Stimulated activated CD4-positive, alpha-beta T cell treated with anti-CD3 and anti-CD28 coated beads, Interleukin-1b, Interleukin-23, amount 100 ng/mL, for 24 hours (primary cell): ENCODE measurements around the gene MAN1C1.

ENCODE experiments used
- DNase-seq, 4 experiments: peaks; one replicate each; pipeline ENCODE4 v3.0.0-alpha.2; 2020; ENCODE audit warnings: low read depth in 4 of 4, low spot score in 1 of 4

MAN1C1 gene

DNA sequence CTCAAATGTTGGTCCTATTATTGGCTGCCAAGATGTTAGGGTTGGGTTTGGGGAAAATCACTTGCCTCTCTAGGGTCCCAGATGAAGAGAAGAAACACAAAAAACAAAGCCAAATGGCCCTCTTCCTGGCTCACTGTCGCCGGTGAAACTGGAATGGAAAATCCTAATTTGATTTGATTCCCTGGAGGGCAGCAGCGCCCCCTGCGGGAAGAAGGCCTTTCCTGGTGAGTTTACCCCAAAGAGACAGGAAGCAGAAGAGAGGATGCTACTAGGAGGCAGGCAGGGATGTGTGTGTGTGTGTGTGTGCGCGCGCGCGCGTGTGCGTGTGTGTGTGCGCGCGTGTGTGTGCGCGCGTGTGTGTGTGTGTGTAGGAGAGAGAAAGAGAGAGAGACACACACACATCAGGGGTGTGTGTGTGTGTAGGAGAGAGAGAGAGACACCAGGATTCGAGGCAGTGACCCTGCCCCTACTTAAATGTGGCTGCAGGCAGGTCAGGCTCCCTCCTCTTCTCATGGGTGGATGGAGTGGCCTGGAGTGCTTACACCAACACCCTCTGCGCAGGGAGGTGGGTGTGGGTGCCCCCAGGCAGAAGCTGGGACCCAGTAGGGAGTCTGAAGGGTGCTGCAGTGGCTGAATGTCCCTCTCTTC, 180.3 kb downstream of the MAN1C1 start:
- DNase-seq = peak; percentile 78 to 82 (median 80)

DNA sequence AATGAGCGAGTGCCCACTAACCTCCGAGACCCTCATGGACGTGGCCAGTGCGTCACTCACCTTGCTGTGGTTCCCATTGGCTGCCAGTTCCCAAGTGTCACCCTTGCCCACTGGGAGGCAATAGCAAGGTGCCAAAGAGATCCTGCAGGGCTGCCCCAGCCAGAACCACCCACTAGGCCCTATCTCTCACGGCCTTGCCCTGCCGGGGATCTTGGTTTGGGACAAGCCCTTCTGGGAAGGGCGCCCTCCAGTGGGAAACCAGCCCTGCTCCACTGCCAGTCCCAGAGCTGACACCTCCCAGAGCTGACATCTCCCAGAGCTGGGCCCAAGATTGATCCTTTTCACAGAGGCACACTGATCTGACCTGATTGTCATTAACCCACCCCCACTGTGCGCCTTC, 181.3 kb downstream of the MAN1C1 start:
- DNase-seq = no peak

DNA sequence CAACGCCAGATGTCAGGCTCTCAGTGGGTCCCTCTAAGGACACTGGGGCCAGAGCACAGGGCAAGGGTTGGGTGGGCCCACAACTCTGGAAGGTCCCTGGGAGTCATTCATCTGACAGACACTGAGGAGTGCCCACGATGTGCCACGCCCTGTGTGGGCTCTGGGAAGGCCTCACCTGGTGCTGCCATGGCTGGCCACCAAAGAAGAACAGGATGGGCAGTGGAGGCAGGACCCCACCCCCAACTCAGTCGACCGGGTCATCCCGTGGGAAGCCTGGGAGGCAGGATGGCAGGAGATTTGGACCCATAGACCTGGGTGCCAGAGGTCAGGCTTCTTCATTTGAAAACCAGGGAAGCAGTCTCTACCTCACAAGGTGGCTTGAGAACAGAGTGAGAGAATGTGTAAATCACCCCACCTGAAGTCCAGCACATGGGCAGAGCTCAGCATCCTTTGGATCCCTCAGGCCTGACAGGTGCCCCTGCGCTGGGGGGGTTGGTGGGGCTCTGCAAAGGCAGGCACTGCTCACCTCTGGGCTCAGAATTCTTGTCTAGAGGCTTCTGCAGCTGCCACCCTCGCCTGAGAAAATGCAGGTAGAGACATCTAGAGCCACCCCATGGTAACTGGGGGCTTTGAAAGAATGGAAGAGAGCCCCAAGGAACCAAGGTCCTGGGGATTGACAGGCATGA, 182.2 kb downstream of the MAN1C1 start:
- DNase-seq = no peak

DNA sequence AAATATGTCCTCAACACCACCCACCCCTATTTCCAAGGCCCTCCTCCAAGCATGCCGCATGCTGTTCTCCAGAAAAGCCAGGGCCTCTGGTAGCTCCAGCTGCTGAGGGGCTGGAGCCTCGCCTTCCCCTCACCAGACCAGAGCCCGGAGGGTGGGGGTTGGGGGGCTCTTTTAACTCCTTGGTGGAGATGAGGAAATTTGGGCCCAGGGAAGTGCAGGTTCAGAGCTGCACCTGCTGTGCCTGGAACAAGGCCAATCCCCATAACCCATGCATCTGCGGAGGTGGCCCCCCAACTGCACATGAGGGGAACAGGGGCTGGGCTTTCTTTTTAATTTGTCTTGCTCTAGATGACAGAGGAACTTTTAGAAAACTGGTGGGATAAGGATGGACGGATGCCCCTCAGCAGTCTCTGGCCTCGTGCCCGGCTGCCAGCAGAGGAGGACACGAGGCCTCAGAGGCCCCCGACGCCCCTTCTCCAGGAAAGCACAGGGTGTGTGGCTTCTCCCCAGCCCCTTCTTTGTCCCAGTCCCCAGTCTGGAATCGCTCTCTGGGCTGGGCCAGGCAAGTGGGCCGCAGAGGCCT, 182.9 kb downstream of the MAN1C1 start:
- no peak for DNase-seq

DNA sequence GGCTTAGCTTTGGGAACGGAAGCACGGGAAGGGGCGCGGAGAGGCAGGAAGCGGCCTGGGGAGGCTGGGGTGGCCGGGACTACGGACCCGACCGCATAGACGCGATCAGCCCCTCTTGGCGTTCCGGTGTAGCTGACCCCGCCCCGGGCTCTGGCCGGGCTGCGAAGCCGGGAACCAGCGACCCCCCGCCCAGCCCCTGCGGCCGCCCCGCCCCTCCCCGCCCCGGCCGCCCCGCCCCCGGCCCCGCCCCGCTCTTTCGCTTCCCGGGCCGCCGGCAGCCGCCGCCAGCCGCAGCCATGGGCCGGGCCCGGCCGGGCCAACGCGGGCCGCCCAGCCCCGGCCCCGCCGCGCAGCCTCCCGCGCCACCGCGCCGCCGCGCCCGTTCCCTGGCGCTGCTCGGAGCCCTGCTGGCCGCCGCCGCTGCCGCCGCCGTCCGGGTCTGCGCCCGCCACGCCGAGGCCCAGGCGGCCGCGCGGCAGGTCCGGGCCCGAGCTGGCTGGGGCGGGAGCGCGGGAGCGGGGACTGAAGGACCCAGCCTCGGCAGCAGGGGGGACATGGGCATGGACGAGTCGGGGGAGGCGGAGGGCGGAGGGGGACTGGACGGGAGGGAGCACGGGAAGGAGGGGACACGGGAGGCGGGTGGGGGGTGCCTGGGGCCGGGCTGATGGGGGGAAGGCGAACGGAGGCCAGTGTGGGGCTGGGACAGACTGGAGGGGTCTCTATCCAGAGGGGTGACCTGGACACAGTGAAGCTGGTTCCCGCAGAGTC, 183.5 kb downstream of the MAN1C1 start, which contains the start of gene SELENON:
SELENON (plus strand) TSS at position 259 of the 768 bp plus-strand sequence; CDS start at position 297, 38 bp downstream.
- no peak for DNase-seq

DNA sequence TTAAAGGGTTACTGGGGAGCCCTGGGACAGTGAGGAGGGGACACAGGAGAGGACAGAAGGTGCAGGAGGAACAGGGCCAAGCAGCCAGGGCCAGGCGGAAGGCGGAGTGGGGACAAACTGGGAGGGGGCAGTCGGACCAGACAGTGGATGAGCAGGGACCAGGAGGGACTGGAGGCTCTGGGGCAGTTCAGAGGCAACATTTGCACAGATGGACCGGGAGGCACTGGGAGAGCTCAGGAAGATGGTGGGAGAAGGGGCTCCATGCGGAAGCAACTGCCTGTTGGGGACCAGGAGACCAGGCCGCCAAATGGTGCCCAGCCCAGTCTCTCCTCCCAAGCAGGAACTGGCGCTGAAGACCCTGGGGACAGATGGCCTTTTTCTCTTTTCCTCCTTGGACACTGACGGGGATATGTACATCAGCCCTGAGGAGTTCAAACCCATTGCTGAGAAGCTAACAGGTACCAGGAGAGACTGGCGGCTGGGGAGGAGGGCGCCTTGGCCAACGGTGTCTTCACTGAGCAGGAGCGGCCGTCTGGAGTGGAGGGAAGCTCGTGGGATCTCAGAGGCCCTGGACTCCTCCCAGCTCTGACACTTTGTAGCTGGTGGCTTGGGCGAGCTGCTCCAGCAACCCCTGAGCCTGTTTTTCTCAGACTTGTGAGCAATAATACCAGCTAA, 184.2 kb downstream of the MAN1C1 start:
- no peak for DNase-seq

DNA sequence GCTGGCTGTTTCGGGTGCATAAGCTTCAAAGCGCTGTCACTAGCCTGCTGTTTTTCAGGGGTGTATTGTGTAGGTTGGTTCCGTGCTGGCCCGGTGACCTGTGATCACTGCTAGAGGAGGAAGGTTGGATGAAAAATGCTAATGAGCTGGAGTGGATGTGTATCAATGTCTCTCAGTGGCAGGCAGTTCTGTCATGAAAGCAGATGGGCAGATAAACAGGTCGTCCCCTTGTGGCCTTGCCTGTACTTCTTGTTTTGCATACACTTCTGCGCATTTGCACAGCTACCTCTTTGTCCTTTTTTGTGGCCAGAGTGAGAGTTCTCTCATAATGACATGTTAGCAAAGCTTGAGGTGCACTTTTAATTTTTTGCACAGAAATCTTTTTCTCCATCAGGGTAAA, 186.3 kb downstream of the MAN1C1 start:
- no peak for DNase-seq

DNA sequence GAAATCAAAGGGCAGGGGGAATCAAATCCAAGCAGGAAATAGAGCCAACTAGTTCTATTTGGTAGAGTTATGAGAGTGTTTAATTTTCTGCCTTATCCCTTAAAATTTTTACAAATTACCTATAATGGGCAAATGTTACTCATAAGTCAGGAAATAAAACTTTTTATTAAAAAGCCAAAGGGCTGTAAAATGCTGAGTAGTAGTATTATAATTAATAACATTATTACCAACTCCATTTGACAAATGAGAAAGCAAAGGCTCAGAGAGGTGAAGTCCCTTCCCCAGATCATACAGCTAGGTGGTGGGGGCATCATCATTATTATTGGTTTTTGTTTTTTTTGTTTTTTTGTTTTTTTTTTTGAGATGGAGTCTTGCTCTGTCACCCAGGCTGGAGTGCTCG, 186.8 kb downstream of the MAN1C1 start:
- DNase-seq = no peak

DNA sequence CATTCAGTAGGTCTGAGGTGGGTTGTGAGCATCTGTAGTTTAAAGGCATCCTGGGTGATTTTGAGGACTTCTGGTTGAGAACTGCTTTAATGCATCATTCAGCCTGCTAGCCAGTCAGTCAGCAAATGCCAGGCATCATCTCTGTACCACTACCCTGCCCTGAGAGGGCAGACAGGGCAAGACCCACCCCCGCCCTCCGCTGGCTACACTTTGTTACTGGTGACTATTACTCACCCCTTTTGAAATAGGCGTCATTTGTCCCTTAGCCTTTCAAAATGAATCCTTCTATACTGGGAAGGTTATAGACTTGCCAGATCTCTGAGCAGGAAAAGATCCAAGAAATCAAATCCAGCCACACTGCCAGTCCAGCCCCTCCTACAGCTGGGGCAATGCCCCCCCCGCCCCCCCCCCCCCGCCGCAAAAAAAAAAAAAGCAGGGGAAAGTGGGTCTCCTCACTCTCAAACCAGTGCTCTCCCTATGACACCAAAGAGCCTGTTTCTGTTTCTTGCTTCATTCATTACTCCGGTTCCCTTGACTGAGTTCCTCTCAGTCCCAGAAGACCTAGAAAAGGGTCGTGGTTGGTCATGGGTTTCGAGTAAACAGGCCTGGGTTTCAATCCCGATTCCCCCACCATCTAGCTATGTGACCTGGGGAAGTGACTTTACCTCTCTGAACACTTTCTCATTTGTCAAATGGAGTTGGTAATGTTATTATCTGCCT, 187.8 kb downstream of the MAN1C1 start:
- DNase-seq = no peak

DNA sequence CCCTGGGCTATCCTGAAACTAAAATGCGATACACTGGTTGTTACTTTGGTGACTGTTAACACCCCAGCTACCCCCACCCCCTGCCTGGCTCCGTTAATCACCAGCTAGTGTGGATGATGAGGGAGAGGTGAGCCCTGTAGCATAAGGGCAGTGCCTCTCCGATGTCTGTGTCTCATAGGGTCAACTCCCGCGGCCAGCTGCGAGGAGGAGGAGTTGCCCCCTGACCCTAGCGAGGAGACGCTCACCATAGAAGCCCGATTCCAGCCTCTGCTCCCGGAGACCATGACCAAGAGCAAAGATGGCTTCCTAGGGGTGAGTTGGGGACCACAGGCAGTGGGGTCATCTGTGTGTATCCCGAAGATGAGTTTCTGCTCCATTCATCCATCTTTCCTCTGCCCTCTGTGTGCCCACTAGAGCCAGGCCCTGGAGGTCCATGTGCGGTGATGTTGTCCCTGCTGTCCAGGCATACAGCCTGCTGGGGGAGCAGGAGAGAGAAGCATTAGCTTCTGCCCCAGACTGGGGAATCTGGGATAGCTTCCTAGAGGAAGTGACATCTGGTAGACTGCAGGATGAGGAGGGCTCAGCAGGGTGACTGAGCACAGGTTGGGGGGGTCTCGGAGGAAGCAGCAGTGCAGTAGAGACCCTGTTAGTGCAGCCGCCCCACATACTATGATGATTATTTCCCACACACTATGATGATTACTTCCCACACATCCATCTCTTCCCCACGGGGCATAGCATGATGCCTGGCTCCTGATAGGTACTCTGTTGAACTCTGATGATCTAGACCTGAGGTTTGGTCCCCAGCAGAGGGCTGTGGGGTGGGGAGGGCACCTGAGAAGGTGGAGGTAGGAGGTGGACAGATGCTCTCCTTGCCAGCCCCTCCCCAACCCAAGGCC, 188.6 kb downstream of the MAN1C1 start:
- no peak for DNase-seq

DNA sequence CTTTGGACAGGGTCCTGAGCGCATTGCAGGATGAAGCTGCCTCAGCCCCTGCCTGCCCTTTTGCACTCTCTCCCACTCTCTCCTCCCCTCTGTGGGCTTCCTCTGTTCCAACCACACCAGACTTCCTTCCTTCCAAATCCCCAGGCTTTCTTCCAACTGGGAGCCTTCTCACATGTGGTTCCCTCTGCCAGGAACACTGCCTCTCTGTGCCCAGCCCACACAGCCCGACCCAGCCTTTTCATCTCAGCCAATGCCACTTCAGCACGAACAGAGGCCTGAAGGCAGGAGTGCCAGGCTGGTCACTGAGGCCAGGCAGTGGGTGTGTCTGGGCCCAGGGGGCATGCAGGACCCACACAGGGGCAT, 189.3 kb downstream of the MAN1C1 start:
- DNase-seq = no peak

DNA sequence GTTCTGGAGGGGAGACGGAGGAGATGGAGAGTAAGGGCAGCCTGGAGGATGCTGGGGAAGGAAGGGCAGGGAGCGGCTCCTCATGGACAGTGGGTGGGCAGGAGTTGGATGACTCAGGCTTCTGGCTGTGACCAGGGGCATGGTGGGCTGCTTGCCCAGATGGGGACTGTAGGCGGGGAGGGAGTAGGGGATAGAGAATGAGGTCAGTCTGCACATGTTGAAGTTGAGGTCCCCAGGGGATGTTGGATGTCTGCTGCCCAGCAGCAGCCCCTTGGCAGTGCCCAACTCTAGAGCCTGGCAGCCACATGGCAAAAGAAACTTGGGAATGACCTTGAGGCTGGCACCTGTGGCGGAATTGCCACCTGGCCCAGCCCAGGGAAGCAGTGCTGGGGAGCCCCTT, 189.8 kb downstream of the MAN1C1 start:
- DNase-seq = no peak

DNA sequence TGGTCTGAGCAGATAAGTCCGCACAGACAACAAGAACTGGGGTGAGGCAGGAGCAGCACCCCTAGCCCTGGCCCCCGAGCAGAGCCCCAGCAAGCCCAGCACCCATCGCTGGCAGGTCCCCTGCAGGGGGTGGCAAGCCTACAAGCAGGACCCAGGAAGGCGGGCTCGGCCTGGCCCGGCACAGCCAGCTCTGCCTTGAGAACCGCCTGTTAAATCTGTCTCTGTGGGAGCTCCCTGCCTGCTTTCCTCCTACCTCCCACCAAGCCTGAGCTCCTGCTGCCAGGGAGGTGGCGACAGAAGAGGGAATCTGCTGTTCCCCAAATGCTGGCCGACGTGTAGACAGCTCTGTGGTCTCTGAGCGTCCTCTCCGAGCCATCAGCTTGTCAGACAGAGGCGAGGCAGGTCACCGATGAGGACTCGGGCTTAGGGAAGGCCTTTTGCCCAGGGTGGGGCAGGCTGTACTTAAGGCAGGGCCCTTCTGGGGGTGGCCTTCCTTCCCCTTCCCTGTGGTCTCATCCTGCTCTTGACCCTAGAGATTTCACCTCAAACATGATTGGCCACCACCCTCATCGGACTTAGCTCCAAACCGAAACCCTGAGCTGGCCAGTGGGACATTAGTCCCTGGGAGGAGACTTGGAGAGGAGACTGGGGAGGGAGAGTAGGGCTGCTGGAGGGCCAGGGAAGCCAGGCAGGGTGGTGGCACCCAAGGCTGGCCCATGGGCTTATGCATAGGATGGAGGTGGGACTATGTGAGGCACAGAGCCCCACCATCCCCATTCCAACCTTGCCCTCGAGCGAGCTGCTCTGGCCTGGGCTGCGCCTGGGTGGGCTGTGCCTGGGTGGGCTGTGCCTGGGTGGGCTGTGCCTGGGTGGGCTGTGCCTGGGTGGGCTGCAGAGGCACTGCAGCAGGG, 191.1 kb downstream of the MAN1C1 start:
- no peak for DNase-seq

DNA sequence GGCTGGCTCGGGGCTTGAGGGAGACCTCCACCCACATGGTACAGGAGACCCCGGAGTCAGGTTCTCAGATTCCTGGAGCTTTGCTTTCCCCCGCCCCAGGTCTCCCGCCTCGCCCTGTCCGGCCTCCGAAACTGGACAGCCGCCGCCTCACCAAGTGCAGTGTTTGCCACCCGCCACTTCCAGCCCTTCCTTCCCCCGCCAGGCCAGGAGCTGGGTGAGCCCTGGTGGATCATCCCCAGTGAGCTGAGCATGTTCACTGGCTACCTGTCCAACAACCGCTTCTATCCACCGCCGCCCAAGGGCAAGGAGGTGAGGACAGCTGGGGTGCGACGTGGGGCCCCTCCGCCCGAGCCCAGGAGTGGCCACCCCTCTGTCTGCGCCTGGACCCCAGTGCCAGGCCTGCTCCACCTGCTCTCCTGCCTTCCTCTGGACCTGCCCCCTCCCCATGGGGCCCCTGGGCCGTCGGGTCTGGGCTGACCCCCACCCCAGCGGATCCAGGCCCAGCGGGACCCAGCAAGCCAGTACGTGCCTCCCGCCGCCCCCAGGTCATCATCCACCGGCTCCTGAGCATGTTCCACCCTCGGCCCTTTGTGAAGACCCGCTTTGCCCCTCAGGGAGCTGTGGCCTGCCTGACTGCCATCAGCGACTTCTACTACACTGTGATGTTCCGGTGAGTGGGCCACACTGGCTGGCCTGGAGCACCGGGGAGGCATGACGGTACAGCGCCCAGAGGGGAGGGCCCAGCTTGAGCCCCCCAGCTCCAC, 192.1 kb downstream of the MAN1C1 start:
- no peak for DNase-seq

DNA sequence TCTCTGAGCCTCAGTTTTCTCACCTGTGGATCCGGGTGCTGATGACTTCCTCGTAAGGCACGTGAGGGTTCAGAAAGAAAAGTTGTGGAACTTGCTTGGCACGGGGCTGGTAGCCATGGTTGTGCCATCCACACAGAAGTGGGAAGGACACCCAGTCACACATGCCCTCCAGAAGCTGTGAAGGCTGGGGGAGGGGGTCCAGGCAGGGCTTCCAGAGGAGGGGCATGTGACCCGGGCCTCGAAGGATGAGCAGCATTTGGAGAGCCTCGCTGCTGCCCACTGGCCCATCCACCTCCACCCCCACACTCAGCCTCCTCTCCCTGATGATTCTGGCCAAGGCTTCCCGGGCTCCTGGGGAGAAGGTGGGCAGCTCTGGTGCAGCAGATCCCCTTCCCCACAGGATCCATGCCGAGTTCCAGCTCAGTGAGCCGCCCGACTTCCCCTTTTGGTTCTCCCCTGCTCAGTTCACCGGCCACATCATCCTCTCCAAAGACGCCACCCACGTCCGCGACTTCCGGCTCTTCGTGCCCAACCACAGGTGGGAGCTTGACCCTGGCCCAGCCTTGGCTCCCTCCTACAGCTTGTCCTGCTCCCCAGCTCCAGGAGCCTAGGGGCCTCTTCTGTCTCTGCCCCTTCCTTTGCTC, 192.8 kb downstream of the MAN1C1 start:
- DNase-seq = no peak

DNA sequence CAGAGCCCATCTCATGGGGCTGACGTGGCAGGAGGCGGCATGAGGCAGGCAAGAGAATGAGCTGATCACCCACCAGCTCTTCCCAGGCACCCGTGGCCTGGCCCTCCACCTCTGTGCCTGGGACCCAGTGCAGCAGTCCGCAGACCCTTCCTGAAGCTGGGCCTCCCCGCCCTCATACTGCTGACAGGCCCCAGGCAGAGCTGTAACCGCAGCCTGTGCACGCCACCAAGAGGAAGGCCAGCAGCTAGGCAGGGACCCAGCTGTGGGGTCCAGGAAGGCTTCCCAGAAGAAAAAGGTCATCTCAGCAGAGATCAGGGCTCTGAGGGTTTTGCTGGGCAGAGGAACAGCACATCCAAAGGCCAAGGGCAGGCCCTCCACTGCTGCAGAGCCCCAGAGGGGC, 193.3 kb downstream of the MAN1C1 start:
- no peak for DNase-seq
